SK-N-MC (cell line): ENCODE data around the gene NFATC1.
A peak's percentile ranks its signal among the peaks of the same experiment; 100 is the strongest.

ENCODE experiments used
- EZH2 ChIP-seq: fragments of 200-600 bp; sonication (generic); IDR thresholded peaks from one replicate; pipeline ENCODE4 v1.6.1; 2017; ENCODE audit warnings: antibody characterized with exemption
- FOXP2 ChIP-seq: optimal IDR thresholded peaks from 2 replicates; pipeline ENCODE3; 2011; ENCODE audit warnings: mild to moderate bottlenecking, moderate library complexity; ENCODE audit not compliant: insufficient read depth; ENCODE audit errors: extremely low read length, control extremely low read depth

GRCh38 chr18:79366177-79367094, 29.3 kb upstream of the NFATC1 start:
- peak; percentile 70 for TF ChIP-seq FOXP2
- no peak for TF ChIP-seq EZH2
